NCI-H2227 treated with DMSO at 0.1 percent for 48 hours (cell line): ENCODE data around the gene ATXN2L.
"Not testable (repeated sequence)": the region's sequence is repeated elsewhere in the genome, so short reads cannot be mapped to it uniquely, and the experiment has no call there.

Source experiments
- DNase-seq: peaks from one replicate; lab custom pipeline; 2025; lab: John Stamatoyannopoulos, UW

Gene ATXN2L

DNA sequence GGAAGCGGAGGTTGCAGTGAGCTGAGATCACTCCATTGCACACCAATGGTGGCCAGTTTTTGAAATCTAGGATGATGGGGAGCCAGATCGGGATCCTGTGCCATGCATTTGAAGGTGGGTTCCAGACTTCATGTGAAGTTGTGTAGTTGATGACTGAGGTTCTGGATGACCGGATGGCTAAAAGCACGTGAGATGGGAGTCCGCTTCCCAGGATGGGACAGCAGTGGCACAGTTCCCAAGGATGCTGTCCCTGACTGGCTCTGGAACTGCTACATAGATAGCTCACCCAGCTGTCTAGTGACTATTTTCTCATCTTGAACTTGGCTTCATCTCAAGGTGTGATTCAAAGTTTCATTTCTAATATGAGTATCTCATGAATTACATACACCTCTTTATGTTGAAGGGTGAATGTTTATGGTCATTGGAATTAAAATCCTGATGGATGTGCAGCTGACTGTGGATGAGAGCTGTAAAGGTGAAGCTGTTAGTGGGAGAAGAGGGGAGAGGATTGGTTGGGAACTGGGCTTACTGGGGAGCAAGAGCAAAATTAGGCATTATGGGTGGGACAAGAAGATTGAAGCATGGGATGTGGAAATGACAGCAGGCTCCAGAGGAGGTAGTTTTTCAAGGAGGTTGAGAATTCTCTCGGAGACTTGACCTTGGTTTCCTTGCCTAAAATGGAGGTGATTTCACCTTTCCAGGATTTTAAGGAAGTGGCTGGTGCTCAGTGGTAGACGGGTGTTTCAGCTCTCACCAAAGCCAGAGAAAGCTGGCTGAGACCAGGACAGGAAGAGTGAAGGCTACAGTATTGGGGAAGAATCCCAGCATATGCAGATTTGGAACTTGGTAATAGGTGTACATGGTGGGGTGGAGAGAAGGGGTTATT lies 15.1 kb downstream of the ATXN2L start:
- DNase-seq = no peak

DNA sequence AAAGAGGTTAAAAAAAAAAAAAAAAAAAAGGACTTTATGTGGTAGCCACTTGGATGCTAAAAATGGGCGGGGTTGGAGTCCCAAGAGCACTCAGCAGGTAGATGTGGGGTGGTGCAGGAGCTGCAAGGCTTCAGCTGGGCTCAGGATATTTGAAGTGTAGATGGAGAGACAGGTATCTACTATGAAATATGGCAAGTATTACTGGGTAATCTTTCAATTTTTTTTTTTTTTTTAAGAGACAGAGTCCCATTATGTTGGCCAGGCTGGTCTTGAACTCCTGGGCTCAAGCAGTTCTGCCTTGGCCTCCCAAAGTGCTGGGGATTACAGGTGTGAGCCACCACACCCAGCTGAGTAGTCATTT lies 15.7 kb downstream of the ATXN2L start:
- DNase-seq = no peak

DNA sequence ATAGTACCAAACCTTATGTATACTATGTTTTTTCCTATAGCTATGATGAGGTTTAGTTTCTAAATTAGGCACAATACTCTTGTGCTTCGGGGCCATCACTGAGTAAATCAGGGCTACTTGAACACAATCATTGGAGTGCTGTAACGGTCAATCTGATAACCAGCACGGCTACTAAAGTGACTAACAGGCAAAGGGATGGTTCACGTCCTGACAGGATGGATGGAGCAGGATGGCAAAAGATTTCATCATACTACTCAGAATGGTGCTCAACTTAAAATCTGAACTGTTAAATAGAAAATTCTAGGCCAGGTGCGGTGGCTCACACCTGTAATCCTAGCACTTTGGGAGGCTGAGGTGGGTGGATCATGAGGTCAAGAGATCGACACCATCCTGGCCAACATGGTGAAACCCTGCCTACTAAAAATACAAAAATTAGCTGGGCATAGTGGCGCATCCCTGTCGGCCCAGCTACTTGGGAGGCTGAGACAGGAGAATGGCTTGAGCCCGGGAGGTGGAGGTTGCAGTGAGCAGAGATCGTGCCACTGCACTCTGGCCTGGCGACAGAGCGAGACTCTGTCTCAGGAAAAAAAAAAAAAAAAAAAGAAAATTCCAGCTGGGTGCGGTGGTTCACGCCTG lies 16.3 kb downstream of the ATXN2L start:
- DNase-seq = no peak

DNA sequence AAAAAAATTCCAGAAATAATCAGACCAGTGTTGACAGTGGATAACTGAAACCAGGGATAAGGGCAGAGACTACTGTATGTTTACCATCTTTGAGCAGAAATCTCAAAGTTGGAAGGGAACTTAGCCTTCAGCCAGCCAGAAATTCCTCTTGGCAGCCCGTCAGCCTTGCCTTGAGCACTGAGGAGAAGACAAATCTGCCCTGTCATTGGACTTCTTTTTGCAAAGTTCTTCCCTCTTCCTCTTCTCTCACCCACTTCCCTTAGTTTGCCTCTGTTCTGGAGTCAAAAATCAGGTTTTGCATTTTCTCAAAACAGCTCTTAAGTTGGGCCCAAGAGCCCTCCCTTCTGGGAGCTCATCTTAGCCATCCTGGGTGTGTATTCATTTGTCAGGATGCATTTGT lies 17.1 kb downstream of the ATXN2L start:
- DNase-seq = no peak

DNA sequence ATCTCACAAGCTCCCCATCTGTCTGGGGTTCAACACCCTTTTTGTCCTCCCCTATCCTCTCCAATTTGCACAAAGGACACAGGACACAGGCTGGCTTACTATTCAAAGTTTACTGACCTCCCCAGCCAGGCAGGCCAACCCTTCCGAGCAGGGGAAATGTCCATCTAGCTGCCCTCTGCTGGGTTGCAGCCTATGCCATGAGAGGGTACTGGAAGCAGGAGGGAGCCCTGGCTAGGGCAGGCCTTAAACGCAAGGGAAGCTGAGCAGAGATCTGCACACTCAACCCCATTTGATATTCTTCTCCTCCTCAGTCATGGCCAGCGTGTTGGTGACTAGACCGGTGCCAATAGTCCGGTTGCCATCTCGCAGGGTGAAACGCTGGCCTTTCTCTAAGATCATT lies 19.9 kb downstream of the ATXN2L start:
- DNase-seq = no peak

DNA sequence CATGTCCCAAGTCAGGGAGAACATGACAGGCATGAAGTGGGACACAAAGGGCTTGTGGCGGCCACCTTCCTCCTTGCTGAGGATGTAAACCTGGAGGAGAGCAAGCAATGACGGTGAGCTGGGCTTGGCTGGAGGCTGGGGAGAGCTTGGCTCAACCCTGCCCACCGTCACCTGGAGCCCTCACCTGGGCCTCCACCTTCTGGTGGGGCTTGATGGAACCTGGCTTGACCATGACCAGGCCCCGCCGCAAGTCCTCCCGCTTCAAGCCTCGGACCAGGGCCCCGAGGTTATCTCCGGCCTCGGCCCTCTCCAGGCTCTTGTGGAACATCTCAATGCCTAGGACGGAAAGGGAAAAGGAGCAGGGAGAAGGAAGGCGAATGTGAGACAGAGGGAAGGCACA lies 21.0 kb downstream of the ATXN2L start:
- no peak for DNase-seq

DNA sequence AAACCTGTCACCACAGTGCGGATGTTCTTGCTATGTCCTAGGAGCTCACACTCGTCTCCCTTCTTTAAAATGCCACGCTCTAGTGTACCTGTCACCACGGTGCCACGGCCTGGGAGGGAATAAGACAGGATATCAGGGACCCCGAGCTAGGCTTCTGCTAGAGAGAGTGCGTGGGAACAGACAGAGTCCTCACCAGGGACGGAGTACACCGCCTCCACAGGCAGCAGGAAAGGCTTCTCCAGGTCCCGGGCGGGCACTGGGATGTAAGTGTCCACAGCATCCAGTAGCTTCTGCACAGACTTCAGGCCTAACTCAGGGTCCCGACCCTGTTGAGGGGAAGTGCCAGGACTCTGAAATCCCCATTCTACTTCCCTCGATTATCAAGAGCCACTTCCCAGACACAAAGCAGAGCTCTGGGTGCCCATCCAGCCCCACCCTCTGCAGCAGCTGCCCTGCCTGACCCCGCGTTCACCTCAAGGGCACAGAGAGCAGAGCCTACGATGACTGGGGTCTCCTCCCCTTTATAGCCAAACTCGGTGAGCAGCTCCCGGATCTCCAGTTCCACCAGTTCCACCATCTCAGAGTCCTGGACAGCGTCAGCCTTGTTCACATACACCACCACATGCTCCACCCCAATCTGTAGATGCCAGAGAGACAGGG lies 21.6 kb downstream of the ATXN2L start:
- no peak for DNase-seq

DNA sequence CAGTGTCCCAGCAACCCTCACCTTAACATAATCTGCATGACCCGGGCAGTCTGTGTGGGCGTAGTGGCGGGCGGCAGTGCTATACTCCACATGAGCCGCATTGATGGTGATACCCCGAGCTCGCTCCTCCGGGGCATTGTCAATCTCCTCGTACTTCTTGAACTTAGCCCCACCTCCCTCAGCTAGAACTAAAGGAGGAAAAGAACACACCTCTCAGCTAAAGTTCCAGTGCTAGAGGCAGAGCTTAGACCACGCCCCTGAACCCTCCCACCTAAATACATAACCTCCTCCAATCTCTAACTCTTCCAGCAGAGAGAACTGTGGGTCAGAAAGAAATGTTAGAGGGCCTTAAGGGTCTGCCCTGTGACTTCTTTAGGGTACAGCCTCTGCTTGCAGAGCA lies 22.5 kb downstream of the ATXN2L start:
- peak; percentile 35 for DNase-seq

DNA sequence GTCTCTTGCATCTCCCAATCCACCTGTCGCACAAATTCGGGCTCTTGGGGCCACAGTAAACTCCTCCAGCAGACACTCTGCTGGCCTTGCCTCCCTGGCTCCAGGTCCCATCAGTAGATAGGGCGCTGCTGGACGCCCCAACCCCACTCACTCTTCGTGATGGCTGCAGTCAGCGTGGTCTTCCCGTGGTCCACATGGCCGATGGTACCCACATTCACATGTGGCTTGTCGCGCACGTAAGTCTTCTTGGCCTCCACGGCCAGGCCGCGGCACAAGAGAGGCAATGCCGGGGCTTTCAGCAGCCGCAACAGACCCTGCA lies 22.9 kb downstream of the ATXN2L start:
- DNase-seq = no peak

DNA sequence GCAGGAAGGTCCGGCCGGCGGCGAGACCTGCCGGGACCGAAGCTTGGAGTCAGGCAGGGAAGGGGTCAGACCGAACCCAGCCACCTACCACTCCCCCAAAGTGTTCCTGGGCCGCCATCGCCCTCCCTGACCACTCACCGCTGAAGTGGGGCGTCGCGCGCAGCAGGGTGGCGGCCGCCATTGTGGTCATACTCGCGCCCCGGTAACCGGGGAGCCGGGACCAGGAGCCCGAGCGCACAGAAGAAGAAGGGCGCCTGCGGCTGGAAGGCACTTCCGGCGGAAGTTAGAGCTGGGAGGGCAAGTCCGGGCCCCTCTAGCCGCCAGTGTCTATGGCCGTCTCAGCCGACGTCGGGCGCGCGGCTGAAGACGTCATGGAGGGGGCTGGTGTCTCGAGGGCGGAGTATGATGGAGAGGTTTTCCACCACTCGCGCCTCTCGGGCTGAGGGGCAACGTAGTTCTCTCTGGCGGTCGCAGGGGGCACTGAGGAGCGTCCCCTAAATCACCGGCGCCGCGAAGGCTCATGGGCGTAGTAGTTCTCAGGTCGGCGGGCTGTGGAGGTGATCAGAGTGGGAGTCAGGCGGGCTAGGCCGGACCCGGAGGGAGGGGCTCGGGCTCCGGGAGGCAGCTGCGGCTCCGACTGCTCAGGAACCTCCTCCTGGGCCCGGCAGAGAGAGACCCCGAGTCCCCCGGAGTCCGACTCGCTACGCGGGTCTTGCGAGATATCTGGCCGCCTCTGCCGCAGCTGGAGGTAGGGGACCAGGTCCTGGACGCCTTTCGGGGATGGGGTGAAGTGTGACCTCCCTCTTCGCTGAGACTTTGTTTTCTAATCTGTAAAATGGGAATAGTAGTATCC lies 23.5 kb downstream of the ATXN2L start, which contains the start of gene TUFM:
Gene TUFM (minus strand): TSS at position 269 of the 853 bp plus-strand sequence. CDS start 79 bp downstream, at position 190.
- peak; percentile 98 for DNase-seq

DNA sequence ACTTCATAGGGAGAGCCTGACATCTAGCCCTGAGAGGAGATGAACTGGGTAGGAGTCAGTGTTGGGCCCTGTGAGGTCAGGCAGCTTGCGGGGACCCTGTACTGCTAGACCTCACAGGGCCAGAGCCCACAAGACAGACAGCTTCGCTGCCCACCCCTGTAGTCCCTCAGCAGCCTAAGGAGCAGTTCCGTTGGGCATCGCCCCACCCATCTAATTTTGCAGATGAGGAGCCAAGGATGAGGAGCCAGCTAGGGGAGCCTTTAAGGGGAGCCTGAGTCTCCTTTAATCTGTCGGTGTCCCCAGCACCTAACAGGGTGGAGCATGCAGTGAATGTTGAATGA lies 24.1 kb downstream of the ATXN2L start:
- peak; percentile 49 for DNase-seq

DNA sequence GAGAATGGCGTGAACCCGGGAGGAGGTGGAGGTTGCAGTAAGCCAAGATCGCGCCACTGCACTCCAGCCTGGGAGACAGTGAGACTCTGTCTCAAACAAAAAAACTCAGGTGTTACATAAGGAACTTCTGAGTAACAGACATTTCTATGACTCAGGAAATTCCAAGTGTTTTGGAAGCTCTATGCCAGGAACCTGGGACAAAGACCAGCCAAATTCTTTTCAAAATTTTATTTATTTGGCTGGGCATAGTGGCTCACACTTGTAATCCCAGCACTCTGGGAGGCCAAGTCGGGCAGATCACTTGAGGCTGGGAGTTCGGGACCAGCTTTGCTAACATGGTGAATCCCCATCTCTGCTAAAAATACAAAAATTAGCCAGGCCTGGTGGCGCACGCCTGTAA lies 35.6 kb downstream of the ATXN2L start:
- DNase-seq = no peak

DNA sequence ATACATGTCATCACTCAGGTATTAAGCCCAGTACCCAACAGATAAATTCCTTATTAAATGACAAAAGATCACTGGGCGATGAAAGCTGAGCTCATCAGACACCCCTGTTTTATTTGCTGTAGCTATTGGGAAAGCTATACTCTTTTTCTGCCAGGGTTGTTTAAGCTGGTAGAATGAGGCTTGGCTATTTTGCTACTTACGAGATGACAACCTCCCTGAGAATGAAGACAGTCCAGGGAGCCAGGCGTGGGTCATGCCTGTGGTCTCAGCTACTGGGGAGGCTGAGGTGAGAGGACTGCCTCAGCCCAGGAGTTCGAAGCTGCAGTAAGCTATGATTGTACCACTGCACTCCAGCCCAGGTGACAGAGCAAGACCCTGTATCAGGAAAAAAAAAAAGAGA lies 36.5 kb downstream of the ATXN2L start:
- DNase-seq = no peak

DNA sequence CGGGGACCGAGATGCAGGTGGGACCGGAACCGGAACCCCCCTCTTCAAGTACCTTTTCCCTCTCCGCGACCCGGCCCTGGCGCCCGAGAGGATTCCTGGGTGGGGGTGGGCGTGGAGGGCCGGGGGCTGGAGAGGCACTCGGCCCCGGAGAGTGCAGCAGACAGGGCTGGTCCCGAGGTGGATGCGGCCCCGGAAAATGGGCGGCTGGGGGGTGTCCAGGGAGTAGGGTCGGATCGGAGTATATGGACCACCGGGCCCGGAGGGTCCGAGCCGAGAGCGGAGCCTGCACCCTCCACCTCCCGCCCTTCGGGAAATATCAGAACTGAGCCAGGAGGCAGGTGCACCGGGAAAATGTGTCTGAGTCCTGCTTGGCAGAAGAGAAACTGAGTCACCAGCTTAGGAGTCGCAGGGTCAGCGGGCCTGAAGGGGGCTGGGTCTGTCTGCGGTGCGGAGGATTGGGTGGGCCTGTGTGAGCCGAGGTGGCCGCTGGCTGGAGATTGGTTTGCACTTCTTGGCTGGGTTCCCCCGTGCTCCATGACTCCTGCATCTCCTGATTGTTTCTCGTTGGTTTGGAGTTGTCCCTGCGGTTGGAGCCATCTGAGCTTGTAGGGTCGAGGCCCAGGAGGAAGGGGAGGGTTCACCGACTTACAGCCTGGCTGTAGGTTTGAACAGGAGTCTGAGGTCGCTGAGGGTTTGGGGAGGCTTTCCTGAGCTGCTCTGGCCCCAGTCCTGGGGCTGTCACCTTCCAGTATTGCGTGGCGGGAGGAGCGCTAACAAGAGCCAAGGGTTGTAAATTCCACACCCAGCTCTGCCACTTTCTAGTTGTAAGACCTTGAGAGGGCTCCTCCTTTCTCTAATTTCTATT lies 41.4 kb downstream of the ATXN2L start:
- no peak for DNase-seq

DNA sequence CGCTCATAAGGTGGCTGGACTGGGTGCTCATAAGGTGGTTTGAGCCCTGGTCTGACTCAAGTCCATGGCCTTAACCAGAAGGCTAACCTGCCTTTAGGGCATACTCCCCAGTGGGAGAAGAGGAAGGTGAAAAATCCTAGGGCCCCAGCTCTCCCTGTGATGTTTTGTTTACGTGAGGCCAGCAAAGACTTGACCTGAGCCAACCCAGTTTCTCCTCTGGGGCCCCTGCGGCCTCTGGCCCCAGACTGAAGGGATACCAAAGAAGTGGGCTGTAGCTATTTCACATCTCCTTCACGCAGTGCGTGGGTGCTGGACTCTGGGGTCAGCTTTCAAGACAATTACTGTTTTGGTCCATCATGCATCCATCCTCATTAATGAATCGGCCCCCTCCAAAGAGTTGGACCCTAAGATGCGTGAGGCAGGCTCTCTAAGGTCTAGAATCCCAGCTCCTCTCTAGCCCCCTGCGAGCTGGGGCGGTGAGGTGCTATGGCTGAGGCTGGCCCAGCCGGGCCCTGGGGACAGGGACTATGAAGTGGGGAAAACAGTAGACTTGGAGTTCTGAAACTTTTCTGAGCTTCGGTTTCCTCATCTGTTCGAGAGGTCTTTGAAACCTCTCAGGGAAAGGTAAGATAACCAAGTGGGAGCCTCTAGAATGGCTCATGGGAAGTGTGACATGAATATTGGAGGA lies 42.3 kb downstream of the ATXN2L start:
- no peak for DNase-seq

DNA sequence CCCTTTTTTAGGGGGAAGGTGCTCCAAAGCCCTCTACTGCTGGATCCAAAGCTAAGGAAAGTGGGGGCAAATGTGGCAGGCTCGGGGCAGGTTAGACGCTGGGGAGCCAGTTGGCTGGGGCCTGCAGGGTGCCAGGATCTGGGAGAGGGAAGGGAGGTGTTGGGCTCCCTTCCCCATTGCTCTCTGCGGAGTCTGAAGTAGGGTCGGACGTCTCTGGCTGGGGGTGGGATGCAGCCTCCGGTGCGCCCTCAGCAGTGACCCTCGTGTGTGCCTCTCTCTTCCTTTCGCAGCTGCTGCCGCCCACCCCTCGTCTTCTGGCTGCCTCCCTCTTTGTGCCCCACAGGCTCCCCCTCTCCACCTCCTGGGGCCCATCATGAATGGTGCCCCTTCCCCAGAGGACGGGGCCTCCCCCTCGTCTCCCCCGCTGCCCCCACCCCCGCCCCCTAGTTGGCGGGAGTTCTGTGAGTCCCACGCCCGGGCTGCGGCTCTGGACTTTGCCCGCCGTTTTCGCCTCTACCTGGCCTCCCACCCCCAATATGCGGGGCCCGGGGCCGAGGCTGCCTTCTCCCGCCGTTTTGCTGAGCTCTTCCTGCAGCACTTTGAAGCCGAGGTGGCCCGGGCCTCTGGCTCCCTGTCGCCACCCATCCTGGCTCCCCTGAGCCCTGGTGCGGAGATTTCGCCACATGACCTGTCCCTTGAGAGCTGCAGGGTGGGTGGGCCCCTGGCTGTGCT lies 43.1 kb downstream of the ATXN2L start:
- no peak for DNase-seq

DNA sequence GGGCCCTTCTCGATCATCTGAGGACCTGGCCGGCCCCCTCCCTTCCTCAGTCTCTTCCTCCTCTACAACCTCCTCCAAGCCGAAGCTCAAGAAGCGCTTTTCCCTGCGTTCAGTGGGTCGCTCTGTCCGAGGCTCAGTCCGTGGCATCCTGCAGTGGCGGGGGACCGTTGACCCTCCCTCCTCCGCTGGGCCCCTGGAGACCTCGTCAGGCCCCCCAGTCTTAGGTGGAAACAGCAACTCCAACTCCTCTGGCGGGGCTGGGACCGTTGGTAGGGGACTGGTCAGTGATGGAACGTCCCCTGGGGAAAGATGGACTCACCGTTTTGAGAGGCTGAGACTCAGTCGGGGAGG lies 43.6 kb downstream of the ATXN2L start:
- DNase-seq = no peak

DNA sequence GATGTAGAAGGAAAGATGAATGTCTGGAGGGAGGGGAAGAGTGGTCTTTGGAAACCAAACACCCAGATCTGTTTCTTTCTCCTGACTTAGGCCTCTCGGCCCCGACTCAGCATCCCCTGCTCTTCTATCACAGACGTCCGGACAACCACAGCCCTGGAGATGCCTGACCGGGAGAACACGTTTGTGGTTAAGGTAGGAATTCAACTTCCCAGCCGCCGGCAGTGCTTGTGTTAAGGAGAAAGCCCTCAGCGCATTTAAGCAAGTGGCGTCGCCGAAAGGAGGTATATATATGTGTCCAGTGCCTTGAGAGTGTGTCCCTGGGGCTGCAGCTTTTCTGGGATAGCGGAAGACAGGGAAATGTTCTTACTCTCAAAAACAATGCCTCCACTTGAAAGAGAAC lies 44.4 kb downstream of the ATXN2L start:
- DNase-seq = no peak

DNA sequence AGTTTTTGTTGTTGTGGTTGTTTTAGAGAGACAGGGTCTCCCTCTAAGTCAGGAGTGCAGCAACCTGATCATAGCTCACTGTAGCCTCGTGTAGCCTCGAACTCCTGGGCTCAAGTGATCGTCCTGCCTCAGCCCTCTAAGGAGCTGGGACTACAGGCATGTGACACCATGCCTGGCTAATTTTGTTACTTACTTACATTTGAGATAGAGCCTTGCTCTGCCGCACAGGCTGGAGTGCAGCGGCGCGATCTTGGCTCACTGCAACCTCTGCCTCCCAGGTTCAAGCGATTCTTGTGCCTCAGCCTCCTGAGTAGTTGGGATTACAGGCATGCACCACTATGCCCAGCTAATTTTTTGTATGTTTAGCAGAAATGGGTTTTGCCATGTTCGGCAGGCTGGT lies 44.8 kb downstream of the ATXN2L start:
- not testable (repeated sequence) for DNase-seq

DNA sequence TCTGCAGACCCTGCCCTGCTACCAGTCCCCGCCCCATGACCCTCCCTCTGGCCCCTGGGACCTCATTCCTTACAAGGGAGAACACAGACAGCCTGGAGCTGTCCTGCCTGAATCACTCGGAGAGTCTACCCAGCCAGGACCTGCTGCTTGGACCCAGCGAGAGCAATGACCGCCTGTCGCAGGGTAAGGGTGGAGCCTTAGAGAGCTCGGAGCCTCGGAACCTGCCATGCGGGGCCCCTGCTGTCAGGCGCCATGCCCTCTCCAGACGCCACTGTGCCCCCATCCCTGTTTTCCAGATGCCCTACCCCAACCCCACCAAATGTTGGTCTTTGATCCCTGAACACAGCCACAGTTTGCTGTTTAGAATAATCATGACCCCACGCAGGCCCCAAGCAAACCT lies 46.4 kb downstream of the ATXN2L start:
- DNase-seq = no peak
